SK-N-MC (cell line): ENCODE data around the gene SLC23A3.
A peak's percentile ranks its signal among the peaks of the same experiment; 100 is the strongest.

Source experiments
- DNase-seq: peaks from one replicate; pipeline ENCODE4 v3.0.0-alpha.2; 2011; ENCODE audit warnings: low read depth, low spot score
- H3K27ac ChIP-seq: fragments of 200-600 bp; sonication (generic); 2 replicates; pipeline ENCODE4 v1.5.1; 2016; ENCODE audit warnings: mixed run types
- H3K36me3 ChIP-seq: fragments of 200-600 bp; sonication (generic); 2 replicates; pipeline ENCODE4 v1.6.1; 2017; ENCODE audit warnings: antibody characterized with exemption, low read length, mixed read lengths; ENCODE audit not compliant: insufficient read depth
- H3K4me3 ChIP-seq: fragments of 200-600 bp; sonication (generic); 2 replicates; pipeline ENCODE4 v1.5.1; 2016
- H3K9ac ChIP-seq: fragments of 200-600 bp; sonication (generic); 2 replicates; pipeline ENCODE4 v1.8.0; 2017; ENCODE audit warnings: mixed run types, mixed read lengths; ENCODE audit not compliant: insufficient read length
- H3K9me3 ChIP-seq: fragments of 200-600 bp; sonication (generic); 2 replicates; pipeline ENCODE4 v1.6.1; 2017; ENCODE audit warnings: low read depth, mild to moderate bottlenecking, antibody characterized with exemption, low read length, moderate library complexity, mixed read lengths
- EZH2 ChIP-seq: fragments of 200-600 bp; sonication (generic); IDR thresholded peaks from one replicate; pipeline ENCODE4 v1.6.1; 2017; ENCODE audit warnings: antibody characterized with exemption
- FOXP2 ChIP-seq: optimal IDR thresholded peaks from 2 replicates; pipeline ENCODE3; 2011; ENCODE audit warnings: mild to moderate bottlenecking, moderate library complexity; ENCODE audit not compliant: insufficient read depth; ENCODE audit errors: extremely low read length, control extremely low read depth
- POLR2AphosphoS5 ChIP-seq: IDR thresholded peaks from 2 replicates; pipeline ENCODE4 v1.6.1; 2012; ENCODE audit warnings: mild to moderate bottlenecking, low read depth, low read length, borderline replicate concordance

Gene SLC23A3

GRCh38 chr2:219161097-219161496, 8.7 kb downstream of the SLC23A3 start:
- H3K9ac ChIP-seq, result no peak overlapping the region
- no peaks in the 10 kb centered on the region for H3K9me3 ChIP-seq
- H3K36me3 ChIP-seq, result no peaks in the 10 kb centered on the region
- TF ChIP-seq FOXP2 (no peak), EZH2 (no peak), POLR2AphosphoS5 (no peak)
- DNase-seq, result no peak
- H3K27ac ChIP-seq, result no peak overlapping the region
- H3K4me3 ChIP-seq, result peak overlapping the region; percentile 93

GRCh38 chr2:219160186-219161017, 9.4 kb downstream of the SLC23A3 start, which contains the start of gene NHEJ1:
Gene NHEJ1, minus strand, starts transcription at chr2:219160815. Its CDS starts 2,453 bp downstream, at chr2:219158362.
- peak within 1 kb of the TSS; percentile 93 for H3K4me3 ChIP-seq
- peak; percentile 55 for DNase-seq
- no peaks in the 10 kb centered on the region for H3K9me3 ChIP-seq
- peak within 1 kb of the TSS; percentile 70; the same call in 1 of the 2 replicates for H3K27ac ChIP-seq
- peak within 1 kb of the TSS; percentile 91 for H3K9ac ChIP-seq
- TF ChIP-seq POLR2AphosphoS5 (peak; percentile 94), FOXP2 (no peak)
- no peaks in the 10 kb centered on the region for H3K36me3 ChIP-seq

- Histone ChIP-seq H3K36me3 (no peaks in the 10 kb centered on the region), H3K9ac (peak overlapping the region; percentile 3), H3K27ac (no peak overlapping the region), H3K4me3 (peak overlapping the region; percentile 93), H3K9me3 (no peaks in the 10 kb centered on the region)
- TF ChIP-seq EZH2 (no peak), FOXP2 (no peak), POLR2AphosphoS5 (no peak)
- DNase-seq, result no peak
These were observed 10.1 kb downstream of the SLC23A3 start for GRCh38 chr2:219159771-219160185.

GRCh38 chr2:219158586-219158985, 11.2 kb downstream of the SLC23A3 start:
- Histone ChIP-seq H3K4me3 (no peak overlapping the region), H3K27ac (no peak overlapping the region), H3K36me3 (no peaks in the 10 kb centered on the region), H3K9ac (no peak overlapping the region), H3K9me3 (no peaks in the 10 kb centered on the region)
- TF ChIP-seq EZH2 (no peak), FOXP2 (no peak), POLR2AphosphoS5 (no peak)
- DNase-seq, result no peak

GRCh38 chr2:219158025-219158424, 11.8 kb downstream of the SLC23A3 start:
- TF ChIP-seq EZH2 (no peak), POLR2AphosphoS5 (no peak), FOXP2 (no peak)
- H3K9ac ChIP-seq, result no peak overlapping the region
- no peak overlapping the region for H3K4me3 ChIP-seq

GRCh38 chr2:219157396-219157795, 12.4 kb downstream of the SLC23A3 start:
- Histone ChIP-seq H3K36me3 (no peaks in the 10 kb centered on the region), H3K9me3 (no peaks in the 10 kb centered on the region), H3K27ac (no peak overlapping the region), H3K4me3 (no peak overlapping the region), H3K9ac (no peak overlapping the region)
- no peak for TF ChIP-seq EZH2
- TF ChIP-seq FOXP2, result no peak
- TF ChIP-seq POLR2AphosphoS5, result no peak
- DNase-seq, result no peak

More at GRCh38 chr2:219158025-219158424, 11.8 kb downstream of the SLC23A3 start:
- no peak overlapping the region for H3K27ac ChIP-seq
- H3K36me3 ChIP-seq, result no peaks in the 10 kb centered on the region
- no peak for DNase-seq
- no peaks in the 10 kb centered on the region for H3K9me3 ChIP-seq

GRCh38 chr2:219155054-219155644, 14.7 kb downstream of the SLC23A3 start:
- Histone ChIP-seq H3K27ac (no peak overlapping the region), H3K4me3 (no peak overlapping the region), H3K9me3 (no peaks in the 10 kb centered on the region), H3K9ac (no peak overlapping the region), H3K36me3 (no peaks in the 10 kb centered on the region)
- no peak for DNase-seq
- no peak for TF ChIP-seq POLR2AphosphoS5
- no peak for TF ChIP-seq EZH2
- no peak for TF ChIP-seq FOXP2

GRCh38 chr2:219149667-219150066, 20.2 kb downstream of the SLC23A3 start:
- no peak for DNase-seq
- TF ChIP-seq POLR2AphosphoS5 (no peak), EZH2 (no peak), FOXP2 (no peak)

More at GRCh38 chr2:219149667-219150066, 20.2 kb downstream of the SLC23A3 start:
- Histone ChIP-seq H3K27ac (no peak overlapping the region), H3K36me3 (no peaks in the 10 kb centered on the region), H3K9me3 (no peaks in the 10 kb centered on the region), H3K4me3 (no peak overlapping the region), H3K9ac (no peak overlapping the region)
